Measurements from ENCODE around the gene SERPINE3.

The SERPINE3 gene

DNA sequence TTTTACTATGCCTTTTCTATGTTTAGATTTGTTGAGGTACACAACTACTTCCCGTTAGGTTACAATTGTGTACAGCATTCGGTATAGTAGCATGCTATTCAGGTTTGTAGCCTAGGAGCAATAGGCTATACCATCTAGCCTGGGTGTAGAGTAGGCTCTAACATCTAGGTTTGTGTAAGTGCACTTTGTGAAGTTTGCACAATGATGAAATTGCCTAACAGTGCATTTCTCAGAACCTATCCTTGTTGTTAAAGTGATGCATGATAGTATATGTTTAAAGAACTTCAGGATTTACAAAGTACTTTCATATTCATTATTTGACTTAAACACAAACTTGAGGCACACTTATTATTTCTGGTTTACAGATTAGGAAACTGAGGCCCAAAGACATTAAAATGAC is 11.5 kb upstream of the SERPINE3 start:
- FAIRE-seq (peak; percentile 46), DNase-seq (ENCODE audit: insufficient read length, low spot score) (no peak)
- no peak for TF ChIP-seq CTCF (IDR thresholded peaks at IDR 0.05; ENCODE audit: insufficient read depth, missing control alignments)

- TF ChIP-seq CTCF (IDR thresholded peaks at IDR 0.05; ENCODE audit: insufficient read depth, missing control alignments), result no peak
- DNase-seq (ENCODE audit: insufficient read length, low spot score) (peak; percentile 51), FAIRE-seq (no peak)
Measured at GRCh38 chr13:51328488-51328887, 11.0 kb upstream of the SERPINE3 start.

DNA sequence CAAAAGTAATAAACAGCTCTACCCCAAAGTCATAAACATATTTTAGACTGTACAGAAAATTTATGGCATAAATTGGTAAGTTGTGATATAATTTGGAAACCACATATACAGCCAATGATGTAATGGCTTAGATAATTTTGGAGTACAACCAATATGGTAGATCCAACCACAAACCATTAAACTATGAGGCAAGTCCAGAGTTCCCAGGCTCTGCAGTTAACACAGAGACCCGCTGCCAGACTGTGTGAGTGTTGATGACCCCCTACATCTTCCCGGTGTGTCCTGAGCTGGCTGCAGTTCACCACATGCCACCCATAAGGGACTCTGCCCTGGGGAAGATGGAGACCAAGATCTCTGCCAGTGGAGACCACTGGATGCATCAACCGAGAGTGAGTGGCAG is 9.9 kb upstream of the SERPINE3 start:
- no peak for DNase-seq (ENCODE audit: insufficient read length, low spot score)
- no peak for FAIRE-seq
- TF ChIP-seq CTCF (IDR thresholded peaks at IDR 0.05; ENCODE audit: insufficient read depth, missing control alignments), result no peak

DNA sequence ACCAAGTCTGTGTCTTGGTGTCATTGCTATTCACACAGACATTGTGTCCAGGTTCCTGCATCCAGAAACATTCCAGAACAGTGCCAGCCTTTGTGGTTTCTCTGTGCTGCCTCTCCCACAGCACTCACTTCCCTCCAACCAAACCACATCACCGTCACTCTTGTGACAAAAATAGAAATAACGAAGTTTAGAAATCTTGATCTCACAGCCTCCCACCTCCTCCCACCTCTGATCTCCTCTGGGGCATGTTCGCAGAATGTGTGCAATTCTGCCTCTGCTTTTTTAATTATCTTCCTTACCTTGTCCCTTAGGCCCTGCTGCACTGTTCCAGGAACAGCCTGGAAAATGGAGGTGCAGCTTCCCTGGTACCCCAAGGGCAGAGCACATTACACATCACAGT is 8.7 kb upstream of the SERPINE3 start:
- DNase-seq (ENCODE audit: insufficient read length, low spot score) (no peak), FAIRE-seq (no peak)
- TF ChIP-seq CTCF (IDR thresholded peaks at IDR 0.05; ENCODE audit: insufficient read depth, missing control alignments), result no peak

DNA sequence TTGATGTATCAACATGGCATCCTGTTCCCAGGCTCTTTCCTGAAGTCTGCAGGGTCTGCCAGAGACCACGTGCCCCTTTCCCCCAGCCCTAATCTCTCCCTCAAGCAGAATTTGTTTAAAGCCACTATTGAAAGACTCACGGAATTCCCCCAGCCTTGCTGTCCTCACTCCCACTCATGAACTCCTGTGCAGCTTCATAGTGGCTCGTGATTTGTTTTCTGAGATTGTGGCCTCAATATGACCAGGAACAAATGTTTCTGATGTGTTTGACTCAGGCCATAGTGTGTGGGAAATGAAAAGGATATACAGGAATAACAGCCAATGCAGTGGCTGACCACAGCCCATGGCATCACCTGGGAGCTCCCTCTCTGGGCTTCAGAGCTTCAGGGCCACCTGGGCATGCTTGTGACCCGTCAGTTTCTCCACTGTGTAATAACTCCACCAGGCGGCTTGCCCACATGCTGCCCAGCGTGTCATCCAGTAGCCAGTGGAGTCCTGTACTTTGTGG is 8.1 kb upstream of the SERPINE3 start:
- TF ChIP-seq CTCF (IDR thresholded peaks at IDR 0.05; ENCODE audit: insufficient read depth, missing control alignments), result no peak
- DNase-seq (ENCODE audit: insufficient read length, low spot score), result no peak
- no peak for FAIRE-seq

- TF ChIP-seq CTCF (IDR thresholded peaks at IDR 0.05; ENCODE audit: insufficient read depth, missing control alignments), result no peak
- FAIRE-seq (no peak), DNase-seq (ENCODE audit: insufficient read length, low spot score) (no peak)
Measured at GRCh38 chr13:51332566-51333361, 6.7 kb upstream of the SERPINE3 start.

- no peak for FAIRE-seq
- no peak for TF ChIP-seq CTCF (IDR thresholded peaks at IDR 0.05; ENCODE audit: insufficient read depth, missing control alignments)
Measured at GRCh38 chr13:51333421-51333820, 6.1 kb upstream of the SERPINE3 start.

More at GRCh38 chr13:51333421-51333820, 6.1 kb upstream of the SERPINE3 start:
- DNase-seq (ENCODE audit: insufficient read length, low spot score), result no peak

Measured in D721Med (cell line).